GM12801 (cell line): ENCODE results near the gene TGFBR3.

Source experiments
- TF ChIP-seq, protein P1 (sequence below): IDR thresholded peaks from one replicate; pipeline ENCODE4 v1.5.1; 2011; ENCODE audit warnings: control low read depth; ENCODE audit not compliant: insufficient read length; ENCODE audit errors: extremely low read depth

TGFBR3 gene

DNA sequence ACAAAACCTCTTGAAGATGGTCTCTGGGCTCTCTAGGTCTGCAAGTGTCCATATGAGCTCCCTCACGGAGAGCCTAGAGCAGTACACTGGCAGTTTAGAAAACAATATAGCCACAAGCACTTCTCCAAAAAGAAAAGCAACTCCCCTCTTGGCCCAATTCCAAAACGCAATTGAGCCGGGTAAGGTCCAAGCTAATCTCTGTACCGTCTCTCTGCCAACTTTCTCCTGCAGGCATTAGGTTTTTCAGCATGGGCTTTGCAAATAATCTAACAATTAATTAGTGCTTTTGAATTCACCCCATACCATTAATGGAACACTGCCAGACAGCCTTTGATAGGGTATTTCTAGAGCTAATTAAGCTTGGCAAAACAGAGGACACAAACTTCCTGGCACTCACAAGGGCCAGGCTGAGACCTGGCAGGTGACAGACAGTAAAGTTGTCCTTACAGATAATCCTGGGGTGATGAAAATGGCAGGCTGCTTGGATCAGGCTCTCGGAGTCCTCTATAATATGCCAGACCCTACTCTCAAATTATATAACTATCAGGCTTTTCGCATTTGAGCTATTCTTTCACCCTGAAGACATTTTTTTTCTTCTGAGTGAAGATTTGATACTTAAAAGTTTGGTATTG, 39.8 kb downstream of the TGFBR3 start:
- TF ChIP-seq, protein P1, sequence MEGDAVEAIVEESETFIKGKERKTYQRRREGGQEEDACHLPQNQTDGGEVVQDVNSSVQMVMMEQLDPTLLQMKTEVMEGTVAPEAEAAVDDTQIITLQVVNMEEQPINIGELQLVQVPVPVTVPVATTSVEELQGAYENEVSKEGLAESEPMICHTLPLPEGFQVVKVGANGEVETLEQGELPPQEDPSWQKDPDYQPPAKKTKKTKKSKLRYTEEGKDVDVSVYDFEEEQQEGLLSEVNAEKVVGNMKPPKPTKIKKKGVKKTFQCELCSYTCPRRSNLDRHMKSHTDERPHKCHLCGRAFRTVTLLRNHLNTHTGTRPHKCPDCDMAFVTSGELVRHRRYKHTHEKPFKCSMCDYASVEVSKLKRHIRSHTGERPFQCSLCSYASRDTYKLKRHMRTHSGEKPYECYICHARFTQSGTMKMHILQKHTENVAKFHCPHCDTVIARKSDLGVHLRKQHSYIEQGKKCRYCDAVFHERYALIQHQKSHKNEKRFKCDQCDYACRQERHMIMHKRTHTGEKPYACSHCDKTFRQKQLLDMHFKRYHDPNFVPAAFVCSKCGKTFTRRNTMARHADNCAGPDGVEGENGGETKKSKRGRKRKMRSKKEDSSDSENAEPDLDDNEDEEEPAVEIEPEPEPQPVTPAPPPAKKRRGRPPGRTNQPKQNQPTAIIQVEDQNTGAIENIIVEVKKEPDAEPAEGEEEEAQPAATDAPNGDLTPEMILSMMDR = no peak

DNA sequence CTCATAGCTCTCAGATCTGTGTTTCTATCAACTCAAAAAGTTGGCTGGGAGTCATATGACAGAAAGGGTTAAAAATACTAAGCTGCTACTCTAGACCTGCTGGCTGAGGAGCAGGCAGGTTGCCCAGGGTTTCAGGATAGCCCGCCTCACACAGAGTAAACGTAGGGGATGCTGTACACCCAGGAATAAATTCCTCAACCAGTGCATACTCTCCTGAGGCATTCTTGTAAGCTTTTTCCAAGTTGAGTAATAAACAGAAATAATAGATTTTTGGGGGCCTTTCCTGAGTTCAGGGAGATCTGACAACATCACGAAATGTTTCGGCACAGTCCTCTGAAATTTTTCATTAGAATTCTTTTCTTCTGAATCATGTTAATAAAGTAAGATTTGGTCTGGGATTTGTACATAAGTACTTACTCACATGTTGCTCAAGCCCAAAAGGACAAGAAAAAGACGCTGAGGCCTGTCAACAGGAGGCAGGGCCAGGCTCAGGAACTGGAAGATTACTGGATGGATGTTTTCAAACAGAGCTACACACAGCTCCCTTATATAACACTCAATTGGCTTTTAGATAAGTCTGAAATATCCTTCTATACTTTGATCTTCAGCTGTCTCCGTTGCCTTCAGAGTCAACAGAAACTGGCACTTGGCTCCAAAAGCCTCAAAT, 41.0 kb downstream of the TGFBR3 start:
- TF ChIP-seq, protein P1 = no peak

DNA sequence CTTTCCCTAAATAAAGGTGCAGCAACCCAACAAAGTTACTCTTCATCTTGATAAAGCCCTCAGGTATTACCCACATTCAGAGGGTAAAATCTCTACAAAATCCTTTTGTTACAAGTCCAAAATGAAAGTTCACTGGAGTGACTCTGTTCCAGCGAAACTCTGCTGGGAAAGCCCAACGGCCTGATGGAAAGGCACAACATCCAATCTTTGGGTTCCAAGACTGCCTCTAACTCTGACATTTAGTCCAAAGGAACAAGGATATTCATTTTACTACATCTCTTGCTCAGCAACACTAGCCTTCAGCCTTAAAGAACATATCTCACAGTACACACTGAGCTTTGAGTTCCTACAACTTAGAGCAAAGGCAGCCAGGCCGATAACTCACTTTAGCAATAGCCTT, 42.1 kb downstream of the TGFBR3 start:
- TF ChIP-seq, protein P1 = no peak

DNA sequence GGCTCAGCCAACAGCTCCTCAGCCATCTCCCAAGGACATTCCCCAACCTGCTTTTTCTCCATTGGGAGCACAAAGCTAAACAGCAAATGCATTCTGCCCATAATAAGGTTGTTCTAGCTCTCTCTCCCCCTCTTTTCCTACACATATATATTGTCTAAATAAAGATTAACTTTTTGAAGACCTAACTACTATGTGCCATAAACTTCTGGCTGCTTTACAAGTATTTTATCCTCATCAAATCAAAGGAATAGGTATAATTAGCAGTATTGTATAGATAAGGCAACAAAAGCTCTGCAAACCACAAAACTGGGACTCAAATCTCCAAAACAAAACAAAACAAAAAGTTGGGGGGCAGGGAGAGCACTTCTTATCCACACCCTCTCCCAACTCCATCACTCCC, 43.4 kb downstream of the TGFBR3 start:
- TF ChIP-seq, protein P1 = no peak

DNA sequence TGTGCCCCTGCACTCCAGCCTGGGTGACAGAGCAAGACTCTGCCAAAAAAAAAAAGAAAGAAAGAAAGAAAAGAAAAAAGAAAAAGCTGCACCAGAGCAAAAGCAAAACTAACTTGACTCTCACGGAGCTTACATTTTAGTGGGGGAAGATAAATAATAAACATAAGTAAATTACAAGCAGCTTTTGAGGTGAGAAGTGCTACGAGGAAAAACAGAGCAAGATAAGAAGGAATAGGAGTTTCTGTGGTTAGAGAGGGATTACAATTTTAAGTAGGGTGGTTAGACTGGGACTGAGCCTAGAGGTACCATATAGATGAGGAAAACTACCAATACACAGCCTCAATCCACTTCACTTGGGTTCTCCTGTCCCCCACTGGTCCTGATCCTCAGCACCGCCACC, 43.9 kb downstream of the TGFBR3 start:
- TF ChIP-seq, protein P1 = no peak

DNA sequence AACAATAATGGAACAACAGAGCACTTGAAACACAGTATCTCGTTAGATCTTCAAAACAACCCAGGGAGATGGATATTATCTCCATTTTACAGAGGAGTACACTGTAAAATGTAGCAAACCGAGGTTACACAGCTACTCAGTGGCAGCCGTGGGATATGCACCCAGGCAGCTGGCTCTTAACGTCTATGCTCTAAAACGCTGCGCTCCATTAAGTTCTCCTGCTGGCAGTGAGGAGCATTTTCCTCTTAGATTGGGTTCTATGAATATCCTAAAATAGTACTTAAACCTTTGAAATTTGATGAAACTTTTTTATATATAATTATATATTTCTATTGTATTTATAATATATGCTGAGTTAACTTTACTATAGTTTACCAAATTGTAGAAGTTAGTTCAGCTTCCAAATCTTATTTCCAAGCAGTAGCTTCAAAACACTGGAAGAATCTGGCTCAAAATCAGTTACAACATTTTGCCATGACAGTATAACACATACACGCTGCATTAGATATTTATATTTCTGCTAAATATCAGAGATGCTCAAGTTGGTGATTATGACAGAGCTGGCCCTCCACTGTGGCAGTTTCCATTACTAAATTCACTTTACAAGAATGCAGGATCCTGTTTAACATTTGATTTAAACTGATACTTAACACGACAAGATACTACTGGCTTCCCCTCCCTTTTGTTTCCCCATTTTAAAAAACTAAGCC, 49.5 kb downstream of the TGFBR3 start:
- TF ChIP-seq, protein P1 = no peak

DNA sequence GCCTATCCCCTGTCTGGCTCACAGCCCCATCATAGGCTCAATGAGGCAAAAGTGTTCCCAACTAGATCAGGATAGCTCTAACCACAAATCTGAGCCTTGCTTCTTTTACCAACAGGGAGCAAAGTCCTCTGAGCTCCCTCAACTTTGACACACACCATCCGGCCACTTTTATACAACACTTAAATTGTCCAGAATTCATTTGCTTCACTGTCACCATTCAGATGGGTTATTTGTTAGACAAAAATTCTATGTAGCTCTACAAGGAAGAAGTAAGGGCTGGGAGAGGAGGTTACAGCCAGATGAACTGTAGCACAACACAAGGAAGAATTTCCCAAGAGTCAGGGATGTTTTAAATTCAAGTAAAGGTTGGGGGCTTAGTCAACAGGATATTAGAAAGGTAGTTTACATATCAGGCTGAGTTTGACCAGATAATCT, 50.8 kb downstream of the TGFBR3 start:
- TF ChIP-seq, protein P1 = no peak
